NCI-H748 (cell line): Measurements from ENCODE around the gene LRRC43.
"Not testable (repeated sequence)": the region's sequence is repeated elsewhere in the genome, so short reads cannot be mapped to it uniquely, and the experiment has no call there.

Experiments
- DNase-seq: peaks from one replicate; lab custom pipeline; 2025; ENCODE audit not compliant: unreplicated experiment; lab: John Stamatoyannopoulos, UW

LRRC43 gene

GRCh38 chr12:122190842-122191668 lies 8.1 kb downstream of the LRRC43 start:
- peak; percentile 60 for DNase-seq

GRCh38 chr12:122192441-122192840 lies 9.5 kb downstream of the LRRC43 start:
- DNase-seq = no peak

GRCh38 chr12:122194804-122195203 lies 11.9 kb downstream of the LRRC43 start:
- no peak for DNase-seq

- DNase-seq = no peak
Observed at GRCh38 chr12:122195405-122195804, 12.5 kb downstream of the LRRC43 start.

- DNase-seq = no peak
Observed at GRCh38 chr12:122197612-122197966, 14.7 kb downstream of the LRRC43 start.

- no peak for DNase-seq
Observed at GRCh38 chr12:122199484-122200355, 16.8 kb downstream of the LRRC43 start.

- no peak for DNase-seq
Observed at GRCh38 chr12:122200541-122201175, 17.7 kb downstream of the LRRC43 start.

- no peak for DNase-seq
Observed at GRCh38 chr12:122201381-122201780, 18.5 kb downstream of the LRRC43 start.

- DNase-seq = no peak
Observed at GRCh38 chr12:122202017-122202416, 19.1 kb downstream of the LRRC43 start.

- DNase-seq = not testable (repeated sequence)
Observed at GRCh38 chr12:122202811-122203210, 19.9 kb downstream of the LRRC43 start.

- DNase-seq = peak; percentile 82
Observed at GRCh38 chr12:122203301-122204166, 20.6 kb downstream of the LRRC43 start, which contains the start of gene B3GNT4. B3GNT4 (plus strand) TSS chr12:122203709; CDS start chr12:122204619, 910 bp downstream.

GRCh38 chr12:122204167-122205052 lies 21.5 kb downstream of the LRRC43 start:
- DNase-seq = peak; percentile 45

- DNase-seq = no peak
Observed at GRCh38 chr12:122205053-122205925, 22.4 kb downstream of the LRRC43 start.

- no peak for DNase-seq
Observed at GRCh38 chr12:122206111-122206881, 23.4 kb downstream of the LRRC43 start.

- no peak for DNase-seq
Observed at GRCh38 chr12:122206976-122207375, 24.1 kb downstream of the LRRC43 start.

- DNase-seq = no peak
Observed at GRCh38 chr12:122207391-122207790, 24.5 kb downstream of the LRRC43 start.

GRCh38 chr12:122208073-122208820 lies 25.3 kb downstream of the LRRC43 start:
- no peak for DNase-seq
